ENCODE measurements around the gene SLC27A5. TPM values are rescaled to one million over a fixed set of nuclear protein-coding genes. Genes with fewer than 3 reads are reported as not detected.

Gene SLC27A5
- total RNA-seq, 1 donor from 2014 or later, result 10.2 TPM

DNA sequence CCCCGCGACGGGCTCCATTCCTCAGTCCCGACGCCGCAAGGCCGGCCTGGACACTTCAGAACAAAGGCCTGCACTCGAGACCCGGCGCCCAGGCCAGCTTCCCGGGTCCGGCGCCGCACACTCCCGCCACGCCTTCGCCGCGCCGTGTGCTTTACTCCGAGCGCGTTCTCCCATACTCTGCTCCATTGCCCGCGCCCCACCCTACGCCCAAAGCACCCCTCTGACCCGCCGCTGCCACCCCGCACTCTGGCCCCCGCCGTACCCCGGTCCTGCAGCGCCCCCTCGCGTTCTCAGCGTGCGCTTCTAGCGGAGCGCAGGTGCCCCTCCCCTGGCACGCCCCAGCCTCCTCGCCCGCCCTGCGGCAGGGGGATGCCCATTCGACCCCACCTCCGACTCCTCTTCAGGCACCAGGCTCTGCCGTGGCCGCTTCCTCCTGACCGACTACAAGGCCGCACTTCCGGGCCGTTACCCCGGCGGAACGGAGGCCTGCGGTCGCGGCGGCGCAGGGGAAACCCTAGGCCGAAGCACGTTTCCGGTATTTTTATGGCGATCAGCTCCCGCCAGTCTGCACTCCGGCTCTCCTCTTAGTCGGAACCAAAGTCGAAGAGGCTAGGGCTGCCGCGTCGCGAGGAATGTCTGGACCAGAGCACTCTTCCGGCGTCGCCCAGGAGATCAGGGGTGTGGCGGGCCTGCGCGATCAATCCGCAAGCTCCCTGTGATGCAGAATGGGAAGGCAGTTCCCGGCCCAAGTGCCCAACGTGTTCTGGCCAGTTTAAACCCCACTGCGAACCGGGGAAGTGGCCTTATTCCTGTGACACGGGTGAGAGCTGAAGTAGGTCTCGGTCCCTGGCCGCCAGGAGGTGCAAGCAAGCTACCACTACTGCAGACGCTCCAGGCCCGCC lies 7.8 kb upstream of the SLC27A5 start, which contains the start of gene ZBTB45:
ZBTB45 (minus strand) TSS at position 456 of the 902 bp plus-strand sequence. CDS start 2,137 bp downstream, outside the sequence.
- DNase-seq (peak; percentile 88), ATAC-seq (ENCODE audit: low read depth) (peak; percentile 83)
- Mint-ChIP-seq H3K27me3 (no peaks in the 10 kb centered on the region), H3K36me3 (ENCODE audit: low read depth) (peaks cover 31% of the 10 kb centered on the region), H3K4me3 (peak within 1 kb of the TSS; percentile 95), H3K27ac (peak within 1 kb of the TSS; percentile 97), H3K4me1 (peaks cover 39% of the 10 kb centered on the region), H3K9me3 (no peaks in the 10 kb centered on the region)
- CTCF ChIA-PET, result interaction anchor here (0.6 to 2.7 kb wide), 24 partner anchors 8 to 367 kb away, joined by 3 to 62 read pairs (median 5); partner anchors contain the start of genes CHMP2A, MZF1, SLC27A5 and TRIM28
- POLR2A ChIA-PET, result interaction anchor here (0.5 to 4.4 kb wide), 41 partner anchors 13 to 810 kb away, joined by 3 to 82 read pairs (median 7); partner anchors contain the start of genes CHMP2A, ERVK3-1, MZF1 and RPS5
- intact Hi-C loops (cut with micrococcal nuclease), result loop anchor here (1.0 to 5.0 kb wide), 14 partner anchors 20 to 1112 kb away; partner anchors contain the start of genes CHMP2A, TRIM28, ZNF132 and ZNF446
- TF ChIP-seq, protein P1, sequence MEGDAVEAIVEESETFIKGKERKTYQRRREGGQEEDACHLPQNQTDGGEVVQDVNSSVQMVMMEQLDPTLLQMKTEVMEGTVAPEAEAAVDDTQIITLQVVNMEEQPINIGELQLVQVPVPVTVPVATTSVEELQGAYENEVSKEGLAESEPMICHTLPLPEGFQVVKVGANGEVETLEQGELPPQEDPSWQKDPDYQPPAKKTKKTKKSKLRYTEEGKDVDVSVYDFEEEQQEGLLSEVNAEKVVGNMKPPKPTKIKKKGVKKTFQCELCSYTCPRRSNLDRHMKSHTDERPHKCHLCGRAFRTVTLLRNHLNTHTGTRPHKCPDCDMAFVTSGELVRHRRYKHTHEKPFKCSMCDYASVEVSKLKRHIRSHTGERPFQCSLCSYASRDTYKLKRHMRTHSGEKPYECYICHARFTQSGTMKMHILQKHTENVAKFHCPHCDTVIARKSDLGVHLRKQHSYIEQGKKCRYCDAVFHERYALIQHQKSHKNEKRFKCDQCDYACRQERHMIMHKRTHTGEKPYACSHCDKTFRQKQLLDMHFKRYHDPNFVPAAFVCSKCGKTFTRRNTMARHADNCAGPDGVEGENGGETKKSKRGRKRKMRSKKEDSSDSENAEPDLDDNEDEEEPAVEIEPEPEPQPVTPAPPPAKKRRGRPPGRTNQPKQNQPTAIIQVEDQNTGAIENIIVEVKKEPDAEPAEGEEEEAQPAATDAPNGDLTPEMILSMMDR (IDR thresholded peaks at IDR 0.05), result no peak

DNA sequence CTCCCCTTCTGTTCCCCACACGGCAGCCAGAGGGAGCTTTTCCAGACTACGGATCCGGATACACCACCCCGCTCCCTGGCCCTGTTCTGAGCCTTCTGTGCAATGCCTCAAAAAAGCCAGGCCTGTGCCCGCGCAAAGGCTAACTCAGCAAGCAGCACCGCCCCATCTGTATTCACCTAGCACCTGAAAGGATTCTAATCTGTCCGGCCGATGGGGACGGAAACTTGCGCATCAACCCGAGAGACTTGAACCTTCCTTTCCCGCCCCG lies 7.2 kb upstream of the SLC27A5 start:
- TF ChIP-seq, protein P1 (IDR thresholded peaks at IDR 0.05), result no peak
- CTCF ChIA-PET, result interaction anchor here (1.1 to 1.9 kb wide), 4 partner anchors 56 to 156 kb away, joined by 3 to 19 read pairs (median 3); partner anchors contain the start of gene ZNF497
- H3K4me1 Mint-ChIP-seq, result peaks cover 44% of the 10 kb centered on the region
- no peak for ATAC-seq (ENCODE audit: low read depth)
- H3K36me3 Mint-ChIP-seq (ENCODE audit: low read depth), result peaks cover 31% of the 10 kb centered on the region
- H3K9me3 Mint-ChIP-seq, result no peaks in the 10 kb centered on the region
- intact Hi-C loops (cut with micrococcal nuclease), result loop anchor here (1.0 to 5.0 kb wide), 13 partner anchors 20 to 1112 kb away; partner anchors contain the start of genes CHMP2A, TRIM28, ZNF132 and ZNF446
- peak overlapping the region; percentile 97 for H3K27ac Mint-ChIP-seq
- POLR2A ChIA-PET, result interaction anchor here (1.1 to 4.4 kb wide), 13 partner anchors 19 to 516 kb away, joined by 3 to 82 read pairs (median 16); partner anchors contain the start of genes CHMP2A, MZF1, TRIM28 and ZNF132
- no peaks in the 10 kb centered on the region for H3K27me3 Mint-ChIP-seq
- DNase-seq, result peak; percentile 28
- peak overlapping the region; percentile 95 for H3K4me3 Mint-ChIP-seq

DNA sequence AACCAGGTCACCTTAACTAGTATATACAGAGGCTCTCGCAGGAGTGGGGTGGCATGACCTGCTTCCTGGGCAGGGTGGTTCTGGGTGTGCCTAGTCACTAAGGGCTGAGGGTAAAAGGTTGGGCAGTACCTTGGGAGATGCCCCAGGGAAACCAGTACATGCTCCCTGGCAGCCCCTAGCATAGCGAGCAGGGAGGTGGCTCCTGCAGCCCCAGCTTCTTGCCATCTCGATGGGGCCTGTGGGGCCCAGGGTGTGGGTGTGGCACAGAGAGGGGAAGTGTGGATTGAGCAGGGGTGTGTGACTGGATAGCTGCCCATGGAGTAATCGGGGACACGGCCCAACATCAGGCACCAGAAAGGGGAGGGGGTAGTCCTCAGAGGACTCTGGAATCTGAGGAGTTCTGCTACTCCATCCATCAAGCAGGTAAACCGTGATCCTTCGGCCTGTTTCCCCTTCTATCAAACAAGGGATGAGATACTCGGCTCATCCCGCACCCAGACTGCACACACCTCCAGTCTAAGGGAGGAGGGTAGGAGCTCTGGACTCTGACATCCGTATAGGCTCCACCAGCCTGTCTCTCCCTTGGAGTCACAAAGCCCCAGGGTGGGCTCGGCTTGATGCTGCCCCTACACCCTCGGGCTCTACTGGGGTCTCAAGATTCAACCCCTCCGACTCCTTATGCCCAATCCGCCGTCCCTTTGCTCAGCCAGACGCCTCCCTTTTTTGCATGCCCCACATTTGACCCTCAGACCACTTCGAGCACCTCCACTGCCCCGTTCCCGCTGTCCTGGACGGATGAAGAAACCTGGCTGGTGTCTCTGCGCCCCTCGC lies 6.7 kb upstream of the SLC27A5 start:
- Mint-ChIP-seq H3K4me1 (peaks cover 48% of the 10 kb centered on the region), H3K9me3 (no peaks in the 10 kb centered on the region), H3K36me3 (ENCODE audit: low read depth) (peaks cover 31% of the 10 kb centered on the region), H3K4me3 (peak overlapping the region; percentile 95), H3K27ac (peak overlapping the region; percentile 97), H3K27me3 (no peaks in the 10 kb centered on the region)
- DNase-seq (no peak), ATAC-seq (ENCODE audit: low read depth) (no peak)
- TF ChIP-seq, protein P1 (IDR thresholded peaks at IDR 0.05), result no peak
- CTCF ChIA-PET, result interaction anchor here (1.2 to 1.9 kb wide), 3 partner anchors 57 to 156 kb away, joined by 3 to 19 read pairs (median 3); partner anchors contain the start of gene ZNF497
- intact Hi-C loops (cut with micrococcal nuclease), result loop anchor here (1.0 to 5.0 kb wide), 13 partner anchors 19 to 1111 kb away; partner anchors contain the start of genes CHMP2A, TRIM28, ZNF132 and ZNF446
- POLR2A ChIA-PET, result interaction anchor here (1.1 to 4.4 kb wide), 13 partner anchors 19 to 516 kb away, joined by 3 to 82 read pairs (median 16); partner anchors contain the start of genes CHMP2A, MZF1, TRIM28 and ZNF132

DNA sequence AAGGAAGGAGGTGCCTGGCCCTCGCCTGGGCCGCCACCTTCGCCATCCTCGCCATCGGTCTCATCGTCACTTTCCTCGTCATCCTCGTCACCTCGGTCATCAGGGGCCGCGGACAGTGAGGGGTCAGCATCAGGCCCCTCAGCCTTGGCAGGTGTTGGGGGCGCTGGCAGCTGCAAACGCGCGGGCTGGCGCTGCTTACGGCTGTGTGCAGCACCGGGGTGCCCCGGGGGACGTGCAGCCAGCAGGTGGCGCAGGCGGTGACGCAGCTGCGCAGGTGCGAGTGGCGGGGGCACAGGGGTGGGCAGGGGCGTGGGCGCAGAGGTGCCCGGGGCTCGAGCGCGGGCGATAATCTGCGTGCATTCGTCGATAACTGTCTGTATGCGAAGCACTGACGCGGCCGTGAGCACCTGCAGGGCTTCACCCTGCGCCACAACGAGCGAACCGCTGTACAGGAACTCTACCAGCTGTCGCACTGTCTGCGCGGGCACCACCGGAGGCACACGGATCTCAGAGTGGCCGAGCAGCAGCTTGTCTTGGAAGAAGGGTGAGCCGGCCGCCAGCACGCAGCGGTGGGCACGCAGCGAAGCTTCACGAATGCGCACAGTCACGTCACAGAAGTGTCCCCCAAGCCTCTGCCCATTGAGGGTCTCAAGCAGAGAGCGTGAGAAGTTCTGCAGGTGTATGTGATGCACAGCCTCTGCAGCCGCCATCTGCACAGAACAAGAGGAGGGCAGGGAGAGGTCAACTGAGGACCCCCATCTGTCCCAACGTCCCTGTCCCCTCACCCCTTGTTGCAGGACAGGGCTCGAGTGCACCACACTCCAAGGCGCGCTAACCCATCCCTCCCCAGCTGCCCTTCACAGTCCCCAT lies 5.4 kb upstream of the SLC27A5 start:
- Mint-ChIP-seq H3K4me1 (peaks cover 48% of the 10 kb centered on the region), H3K9me3 (no peaks in the 10 kb centered on the region), H3K4me3 (no peak overlapping the region), H3K36me3 (ENCODE audit: low read depth) (peaks cover 31% of the 10 kb centered on the region), H3K27me3 (no peaks in the 10 kb centered on the region), H3K27ac (no peak overlapping the region)
- ATAC-seq (ENCODE audit: low read depth) (no peak), DNase-seq (no peak)
- intact Hi-C loops (cut with micrococcal nuclease), result loop anchor here (5.0 kb wide), 3 partner anchors 40 to 1110 kb away; partner anchors contain the start of genes ZNF446 and ZNF544
- TF ChIP-seq, protein P1 (IDR thresholded peaks at IDR 0.05), result no peak
- ChIA-PET POLR2A (interaction anchor here (0.7 to 0.9 kb wide), 2 partner anchors 9 to 27 kb away, joined by 3 read pairs; partner anchors contain the start of gene TRIM28), CTCF (no interaction called here)
